BE2C (cell line): ENCODE measurements around the gene ART1.

Experiments
- DNase-seq: peaks from one replicate; pipeline ENCODE4 v3.0.0-alpha.2; 2020
- H3K27me3 ChIP-seq: fragments of 250-450 bp; sonication (Bioruptor Pico); 2 replicates; pipeline ENCODE4 v1.5.1; 2020; ENCODE audit warnings: mild to moderate bottlenecking
- H3K36me3 ChIP-seq: fragments of 250-450 bp; sonication (Bioruptor Pico); 2 replicates; pipeline ENCODE4 v1.5.1; 2020; ENCODE audit warnings: mild to moderate bottlenecking
- H3K4me1 ChIP-seq: fragments of 250-450 bp; sonication (Bioruptor Pico); 2 replicates; pipeline ENCODE4 v1.5.1; 2020
- H3K4me3 ChIP-seq: 2 replicates; pipeline ENCODE4 v1.5.1; 2011; ENCODE audit warnings: low read depth, low read length
- H3K9me3 ChIP-seq: fragments of 250-450 bp; sonication (Bioruptor Pico); 2 replicates; pipeline ENCODE4 v1.5.1; 2020
- CTCF ChIP-seq: IDR thresholded peaks from 2 replicates; pipeline ENCODE4 v1.5.1; 2012; ENCODE audit warnings: mild to moderate bottlenecking, low read depth, low read length

ART1 gene

GRCh38 chr11:3675971-3676370, 31.0 kb downstream of the ART1 start:
- Histone ChIP-seq H3K4me1 (no peaks in the 10 kb centered on the region), H3K9me3 (no peaks in the 10 kb centered on the region), H3K36me3 (peaks cover 20% of the 10 kb centered on the region), H3K27me3 (no peaks in the 10 kb centered on the region), H3K4me3 (no peak overlapping the region)
- no peak for TF ChIP-seq CTCF
- no peak for DNase-seq

- H3K4me1 ChIP-seq, result no peaks in the 10 kb centered on the region
- TF ChIP-seq CTCF, result no peak
- peaks cover 33% of the 10 kb centered on the region for H3K36me3 ChIP-seq
- H3K9me3 ChIP-seq, result no peaks in the 10 kb centered on the region
- no peak overlapping the region for H3K4me3 ChIP-seq
- H3K27me3 ChIP-seq, result no peaks in the 10 kb centered on the region
- DNase-seq, result no peak
These were observed 34.1 kb downstream of the ART1 start for GRCh38 chr11:3679077-3679476.

GRCh38 chr11:3683039-3683438, 38.1 kb downstream of the ART1 start:
- no peak overlapping the region for H3K4me3 ChIP-seq
- H3K36me3 ChIP-seq, result peaks cover 38% of the 10 kb centered on the region
- H3K27me3 ChIP-seq, result no peaks in the 10 kb centered on the region
- H3K9me3 ChIP-seq, result no peaks in the 10 kb centered on the region
- no peaks in the 10 kb centered on the region for H3K4me1 ChIP-seq
- DNase-seq, result no peak
- no peak for TF ChIP-seq CTCF

GRCh38 chr11:3684129-3684818, 39.3 kb downstream of the ART1 start:
- H3K4me1 ChIP-seq, result no peaks in the 10 kb centered on the region
- peaks cover 38% of the 10 kb centered on the region for H3K36me3 ChIP-seq
- no peak overlapping the region for H3K4me3 ChIP-seq
- no peak for TF ChIP-seq CTCF
- H3K27me3 ChIP-seq, result no peaks in the 10 kb centered on the region
- DNase-seq, result no peak
- no peaks in the 10 kb centered on the region for H3K9me3 ChIP-seq

GRCh38 chr11:3684819-3685172, 39.9 kb downstream of the ART1 start:
- no peaks in the 10 kb centered on the region for H3K4me1 ChIP-seq
- DNase-seq, result no peak
- no peaks in the 10 kb centered on the region for H3K27me3 ChIP-seq
- H3K36me3 ChIP-seq, result peaks cover 34% of the 10 kb centered on the region
- TF ChIP-seq CTCF, result no peak
- no peak overlapping the region for H3K4me3 ChIP-seq
- no peaks in the 10 kb centered on the region for H3K9me3 ChIP-seq

GRCh38 chr11:3685923-3686322, 41.0 kb downstream of the ART1 start:
- peaks cover 29% of the 10 kb centered on the region for H3K36me3 ChIP-seq
- no peak overlapping the region for H3K4me3 ChIP-seq
- no peaks in the 10 kb centered on the region for H3K27me3 ChIP-seq
- H3K9me3 ChIP-seq, result no peaks in the 10 kb centered on the region
- no peaks in the 10 kb centered on the region for H3K4me1 ChIP-seq
- TF ChIP-seq CTCF, result no peak
- DNase-seq, result no peak
